Endometrium (tissue), 2 donors: ENCODE results near the gene WTIP.
"Not testable (repeated sequence)": the region's sequence is repeated elsewhere in the genome, so short reads cannot be mapped to it uniquely, and the experiment has no call there.

Experiments used
- FAIRE-seq: peaks from 2 replicates; lab custom pipeline; 2012; peaks lifted over from hg19 to GRCh38; lab: Jason Lieb, UNC
- donor health status: control.
- donor health status: control.

The WTIP gene

DNA sequence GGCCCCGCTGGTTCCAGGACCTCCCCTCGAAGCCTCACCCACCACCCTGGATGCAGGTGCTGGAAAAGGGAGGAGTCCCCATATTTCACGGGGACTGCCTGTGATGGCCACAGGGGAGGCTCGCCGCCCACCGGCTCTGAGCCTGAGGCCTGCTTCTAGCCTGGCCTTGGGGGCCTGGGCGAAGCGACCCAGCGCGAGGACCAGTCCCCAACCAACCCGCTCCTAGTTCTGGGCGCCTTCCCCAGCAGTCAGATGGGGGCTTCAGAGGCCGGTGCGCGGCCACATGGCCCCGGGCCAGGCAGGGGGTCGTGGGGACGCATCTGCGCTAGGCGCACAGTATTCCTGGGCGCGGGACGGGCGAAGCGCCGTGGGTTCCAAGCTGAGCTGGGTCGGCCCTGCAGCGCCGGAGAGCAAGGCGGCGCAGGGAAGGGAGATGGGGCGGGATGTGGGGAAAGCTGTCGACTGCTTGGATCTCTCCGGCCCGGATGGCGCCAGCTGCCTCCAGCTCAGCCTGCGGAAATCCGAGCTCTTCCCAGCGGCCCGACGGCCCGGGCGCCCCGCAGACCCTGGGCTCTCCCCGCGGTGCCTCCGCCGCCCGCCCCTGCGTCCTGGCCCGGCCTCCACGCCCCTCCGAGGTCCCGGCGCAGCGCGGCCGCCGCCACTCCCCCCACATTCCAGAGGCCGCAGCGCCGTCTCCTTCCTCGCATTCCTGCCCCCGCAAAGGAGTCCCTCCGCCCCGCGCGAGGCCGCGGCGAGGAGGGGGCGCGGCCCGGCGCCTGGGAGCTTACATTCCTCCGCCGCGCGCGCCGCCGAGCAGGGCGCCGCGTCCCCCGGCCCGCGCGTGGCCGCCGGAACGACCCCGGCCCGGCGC, at the start of gene WTIP:
WTIP (plus strand) TSS at position 788 of the 871 bp plus-strand sequence. CDS start 217 bp downstream, outside the sequence.
- FAIRE-seq, result no peak

- FAIRE-seq, result no peak
Measured at GRCh38 chr19:34432797-34433196, 48.8 kb upstream of the WTIP start.

DNA sequence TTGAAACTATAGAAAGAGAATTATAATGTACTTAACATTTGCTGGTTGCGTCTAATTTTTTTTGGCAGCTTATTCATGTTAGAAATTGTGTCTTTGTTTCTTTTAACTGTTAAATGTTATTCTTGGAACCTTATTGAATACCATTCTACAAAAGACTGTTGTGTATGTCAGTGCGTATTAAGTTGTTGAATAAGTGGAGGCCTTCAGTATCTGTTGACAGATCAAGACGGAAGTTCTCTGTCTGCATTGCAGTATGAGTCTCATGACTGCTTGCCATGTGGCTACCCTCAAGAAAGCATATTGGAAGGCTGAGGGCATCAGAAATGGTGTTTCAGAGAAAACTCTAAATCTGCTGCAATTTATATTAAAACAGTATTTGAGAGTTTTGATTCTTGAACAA, 44.8 kb upstream of the WTIP start:
- FAIRE-seq, result no peak

- no peak for FAIRE-seq
Measured at GRCh38 chr19:34448191-34448590, 33.4 kb upstream of the WTIP start.

- no peak for FAIRE-seq
Measured at GRCh38 chr19:34452723-34453122, 28.8 kb upstream of the WTIP start.

- FAIRE-seq, result no peak
Measured at GRCh38 chr19:34454091-34454490, 27.5 kb upstream of the WTIP start.

DNA sequence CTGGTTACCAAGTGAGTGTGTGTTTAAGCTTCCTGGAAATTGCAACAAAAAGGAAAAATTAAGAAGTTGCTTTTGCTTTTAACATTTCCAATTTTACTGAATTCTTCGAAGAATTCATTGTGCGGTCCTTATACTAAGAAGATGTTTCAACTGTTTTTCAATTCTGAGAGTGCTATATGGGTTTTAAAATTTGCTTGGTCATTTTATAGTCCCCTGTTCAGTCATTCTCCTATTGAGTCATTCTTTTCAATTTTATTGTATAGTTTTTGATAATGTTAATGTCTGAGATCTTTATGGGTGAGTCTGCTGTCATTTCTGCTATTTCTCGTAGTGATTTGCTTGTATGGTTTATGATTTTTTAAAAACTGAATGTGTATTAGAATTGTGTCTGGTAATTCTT, 26.9 kb upstream of the WTIP start:
- no peak for FAIRE-seq

DNA sequence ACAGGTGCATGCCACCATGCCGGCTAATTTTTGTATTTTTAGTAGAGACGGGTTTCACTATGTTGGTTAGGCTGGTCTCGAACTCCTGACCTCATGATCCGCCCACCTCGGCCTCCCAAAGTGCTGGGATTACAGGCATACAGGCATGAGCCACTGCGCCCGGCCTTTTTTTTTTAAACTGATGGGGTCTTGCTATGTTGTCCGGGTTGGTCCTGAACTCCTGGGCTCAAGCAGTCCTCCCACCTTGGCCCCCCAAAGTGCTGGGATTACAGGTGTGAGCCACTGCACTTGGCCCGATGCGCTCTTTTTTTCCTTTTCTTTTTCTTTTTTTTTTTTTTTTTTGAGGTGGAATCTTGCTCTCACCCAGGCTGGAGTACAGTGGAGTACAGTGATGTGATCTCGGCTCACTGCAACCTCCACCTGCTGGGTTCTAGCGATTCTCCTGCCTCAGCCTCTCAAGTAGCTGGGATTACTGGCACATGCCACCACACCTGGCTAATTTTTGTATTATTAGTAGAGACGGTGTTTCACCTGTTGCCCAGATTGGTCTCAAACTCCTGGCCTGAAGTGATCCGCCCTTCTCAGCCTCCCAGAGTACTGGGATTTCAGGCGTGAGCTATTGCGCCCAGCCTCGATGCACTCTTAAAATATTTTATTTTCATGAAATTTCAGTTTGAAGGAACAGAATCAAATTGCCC, 25.6 kb upstream of the WTIP start:
- not testable (repeated sequence) for FAIRE-seq

GRCh38 chr19:34457446-34457845, 24.1 kb upstream of the WTIP start:
- FAIRE-seq, result no peak

- no peak for FAIRE-seq
Measured at GRCh38 chr19:34458677-34459076, 22.9 kb upstream of the WTIP start.

- no peak for FAIRE-seq
Measured at GRCh38 chr19:34459614-34460013, 21.9 kb upstream of the WTIP start.

DNA sequence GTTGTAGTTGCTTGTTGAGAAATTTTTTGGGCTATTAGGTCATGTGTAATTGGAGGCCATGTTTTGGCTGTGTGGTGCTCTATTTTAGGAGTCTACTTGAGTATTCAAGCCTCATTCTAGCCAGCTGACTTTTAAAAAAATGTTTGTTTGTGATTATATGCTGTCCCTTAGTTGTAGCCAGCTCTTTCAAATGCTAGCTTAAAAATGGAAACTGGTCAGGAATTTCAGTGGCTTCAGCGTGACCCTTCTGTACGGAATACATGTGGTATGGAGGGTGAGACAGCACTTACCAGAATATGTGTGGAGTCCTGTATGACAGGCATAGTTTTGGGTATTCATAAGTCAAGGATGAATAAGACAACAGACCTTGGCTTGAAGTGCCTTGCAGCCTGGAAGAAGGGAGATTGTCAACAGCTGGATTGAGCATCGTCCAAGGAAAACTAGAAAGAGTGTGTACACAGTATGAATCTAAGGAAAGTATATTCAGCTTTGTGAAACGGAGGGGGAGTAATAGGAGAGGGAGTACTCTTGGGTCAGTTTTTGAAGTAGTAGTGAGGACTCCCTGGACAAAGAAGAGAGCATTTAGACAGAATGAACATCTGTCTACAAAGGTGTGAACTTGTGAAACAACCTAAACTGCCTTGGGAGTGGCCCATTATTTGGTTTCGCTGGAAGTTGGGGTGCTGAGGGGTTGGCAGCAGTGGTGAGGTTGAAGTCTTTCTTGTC, 20.0 kb upstream of the WTIP start:
- FAIRE-seq, result no peak

GRCh38 chr19:34464785-34465184, 16.8 kb upstream of the WTIP start:
- not testable (repeated sequence) for FAIRE-seq

DNA sequence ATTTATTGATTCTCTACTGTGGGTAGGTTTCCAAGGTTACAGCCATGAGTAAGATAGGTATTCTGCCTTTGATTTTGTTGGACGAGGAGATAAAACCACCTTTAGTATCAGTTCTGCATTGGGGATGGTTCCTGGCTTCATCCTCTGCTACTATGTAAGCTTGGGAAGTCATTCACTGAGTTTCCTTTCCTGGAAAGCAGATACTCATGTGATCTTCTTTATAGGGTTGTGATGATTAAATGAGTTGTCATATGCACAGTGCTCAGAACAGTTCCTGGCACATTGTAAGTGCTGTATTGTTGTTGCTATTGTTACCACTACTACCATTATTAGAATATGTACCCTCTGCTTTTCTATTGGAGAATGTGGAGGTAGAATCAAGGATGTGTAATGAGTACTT, 13.1 kb upstream of the WTIP start:
- no peak for FAIRE-seq

- FAIRE-seq, result not testable (repeated sequence)
Measured at GRCh38 chr19:34469026-34469425, 12.5 kb upstream of the WTIP start.

DNA sequence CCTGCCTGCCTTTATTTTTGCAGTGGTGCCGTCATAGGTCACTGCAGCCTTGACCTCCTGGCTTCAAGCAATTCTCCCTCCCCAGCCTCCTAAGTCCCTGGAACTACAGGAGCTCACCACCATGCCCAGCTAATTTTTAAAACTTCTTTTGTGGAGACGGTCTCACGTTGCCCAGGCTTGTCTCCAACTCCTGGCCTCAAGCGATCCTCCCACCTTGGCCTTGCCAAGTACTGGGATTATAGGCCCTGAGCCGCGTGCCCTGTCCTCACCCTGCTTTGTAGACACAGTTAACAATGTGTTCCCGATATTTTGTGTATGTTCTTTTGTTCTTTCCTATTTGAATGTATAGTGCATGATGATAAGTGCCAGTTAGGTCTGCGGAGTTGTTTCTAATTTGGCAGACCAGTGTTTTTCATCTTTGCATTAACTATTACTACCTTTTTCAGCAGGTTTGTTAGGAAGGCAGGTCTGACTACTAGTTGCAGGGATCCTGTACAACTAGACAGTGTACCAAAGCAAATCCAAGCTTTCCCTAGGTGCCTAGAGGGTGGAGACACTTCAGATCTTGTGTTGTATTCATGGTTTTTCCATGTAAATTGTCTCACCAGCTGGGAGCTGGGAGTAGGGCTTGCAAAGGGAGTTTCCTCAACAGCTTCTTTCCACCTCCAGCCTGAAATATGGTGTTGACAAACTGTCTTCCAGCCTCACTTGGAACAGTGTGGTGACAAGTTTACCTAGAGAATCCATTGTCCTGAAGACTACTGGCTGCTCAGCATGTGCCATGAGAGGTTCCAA, 9.5 kb upstream of the WTIP start:
- FAIRE-seq, result no peak

DNA sequence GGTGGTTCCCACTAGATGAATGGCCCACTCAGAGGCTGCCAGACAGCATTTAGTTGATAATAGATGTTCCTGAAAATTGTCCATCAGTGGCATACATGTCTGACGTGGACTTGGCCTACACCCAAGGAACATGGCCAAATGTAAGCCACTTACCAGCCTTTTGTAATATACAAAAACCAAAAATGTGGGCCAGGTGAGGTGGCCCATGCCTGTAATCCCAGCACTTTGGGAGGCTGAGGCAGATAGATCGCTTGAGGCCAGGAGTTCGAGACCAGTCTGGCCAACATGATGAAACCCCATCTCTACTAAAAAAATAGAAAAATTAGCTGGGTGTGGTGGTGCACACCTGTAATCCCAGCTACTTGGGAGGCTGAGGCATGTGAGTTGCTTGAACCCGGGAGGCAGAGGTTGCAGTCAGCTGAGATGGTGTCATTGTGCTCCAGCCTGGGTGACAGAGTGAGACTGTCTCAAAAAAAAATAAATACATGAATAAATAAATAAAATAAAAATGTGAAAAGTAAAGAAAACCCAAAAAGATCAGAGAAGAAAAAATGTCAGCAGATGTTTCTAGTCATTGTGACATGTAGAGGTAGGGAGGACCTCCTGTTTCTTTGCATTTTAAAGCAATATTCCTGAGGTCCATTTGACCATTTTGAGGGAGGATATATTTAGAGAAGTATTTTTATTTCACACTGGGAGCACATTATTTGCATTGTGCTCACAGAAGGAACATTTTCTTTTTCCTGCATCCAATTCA, 7.1 kb upstream of the WTIP start:
- no peak for FAIRE-seq

- no peak for FAIRE-seq
Measured at GRCh38 chr19:34475026-34475974, 6.3 kb upstream of the WTIP start.

GRCh38 chr19:34475975-34476594, 5.5 kb upstream of the WTIP start:
- FAIRE-seq, result no peak

DNA sequence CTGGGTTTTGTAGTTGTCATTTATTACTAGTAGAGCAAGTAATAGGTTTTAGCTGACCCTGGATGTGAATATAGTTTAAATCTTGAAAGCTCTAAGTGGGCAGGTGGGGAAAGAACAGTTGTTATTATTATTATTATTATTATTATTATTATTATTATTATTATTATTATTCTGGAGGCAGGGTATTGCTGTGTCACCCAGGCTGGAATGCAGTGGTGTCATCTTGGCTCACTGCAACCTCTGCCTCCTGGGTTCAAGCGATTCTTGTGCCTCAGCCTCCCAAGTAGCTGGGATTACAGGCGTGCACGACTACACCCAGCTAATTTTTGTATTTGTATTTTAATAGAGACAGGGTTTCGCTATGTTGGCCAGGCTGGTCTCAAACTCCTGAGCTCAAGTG, 3.1 kb upstream of the WTIP start:
- not testable (repeated sequence) for FAIRE-seq
